Nephron progenitor cell (in vitro differentiated cells): ENCODE data around the gene REL.

Experiments
- DNase-seq: peaks from one replicate; pipeline ENCODE4 v3.0.0; 2021
- H3K27ac Mint-ChIP-seq: 2 replicates; pipeline ENCODE4 v1.8.0; 2021; ENCODE audit warnings: mild to moderate bottlenecking, moderate library complexity, mixed read lengths
- H3K27me3 Mint-ChIP-seq: 2 replicates; pipeline ENCODE4 v1.8.0; 2021; ENCODE audit warnings: mild to moderate bottlenecking, low read depth, mixed read lengths; ENCODE audit not compliant: poor library complexity
- H3K36me3 Mint-ChIP-seq: 2 replicates; pipeline ENCODE4 v1.8.0; 2021; ENCODE audit warnings: low read depth, mixed read lengths
- H3K4me1 Mint-ChIP-seq: 2 replicates; pipeline ENCODE4 v1.8.0; 2021; ENCODE audit warnings: mixed read lengths
- H3K4me3 Mint-ChIP-seq: 2 replicates; pipeline ENCODE4 v1.8.0; 2021; ENCODE audit warnings: mild to moderate bottlenecking, moderate library complexity, mixed read lengths
- H3K9me3 Mint-ChIP-seq: 2 replicates; pipeline ENCODE4 v1.8.0; 2021; ENCODE audit warnings: mild to moderate bottlenecking, moderate library complexity, mixed read lengths
- TF ChIP-seq, protein P1 (sequence below): fragments of 200-600 bp; sonication (generic); IDR thresholded peaks from 2 replicates; pipeline ENCODE4 v1.5.0; 2021; ENCODE audit warnings: antibody characterized with exemption

REL gene

DNA sequence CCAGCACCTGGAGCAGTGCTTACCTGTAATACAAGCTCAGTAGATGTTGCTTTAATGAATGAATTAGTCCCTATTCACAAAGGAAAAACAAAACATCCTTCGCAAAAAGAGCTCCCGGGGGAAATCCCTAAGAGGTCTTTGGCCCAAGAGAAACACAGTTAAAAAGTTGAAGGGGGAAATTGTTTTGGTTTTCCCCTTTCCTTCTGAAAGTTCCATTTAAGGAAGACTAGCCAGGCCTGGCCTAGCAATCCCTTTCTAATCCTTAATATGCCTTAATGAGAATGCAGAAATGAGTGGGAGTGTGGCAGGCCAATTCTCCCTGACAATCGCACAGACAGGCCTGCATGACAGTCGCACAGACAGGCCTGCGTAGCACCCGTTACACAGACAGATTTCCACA lies 33.5 kb upstream of the REL start:
- peaks cover 14% of the 10 kb centered on the region for H3K4me1 Mint-ChIP-seq
- H3K36me3 Mint-ChIP-seq, result no peaks in the 10 kb centered on the region
- no peak for DNase-seq
- H3K27ac Mint-ChIP-seq, result peak overlapping the region; percentile 88
- H3K27me3 Mint-ChIP-seq, result peaks cover 15% of the 10 kb centered on the region
- TF ChIP-seq, protein P1, sequence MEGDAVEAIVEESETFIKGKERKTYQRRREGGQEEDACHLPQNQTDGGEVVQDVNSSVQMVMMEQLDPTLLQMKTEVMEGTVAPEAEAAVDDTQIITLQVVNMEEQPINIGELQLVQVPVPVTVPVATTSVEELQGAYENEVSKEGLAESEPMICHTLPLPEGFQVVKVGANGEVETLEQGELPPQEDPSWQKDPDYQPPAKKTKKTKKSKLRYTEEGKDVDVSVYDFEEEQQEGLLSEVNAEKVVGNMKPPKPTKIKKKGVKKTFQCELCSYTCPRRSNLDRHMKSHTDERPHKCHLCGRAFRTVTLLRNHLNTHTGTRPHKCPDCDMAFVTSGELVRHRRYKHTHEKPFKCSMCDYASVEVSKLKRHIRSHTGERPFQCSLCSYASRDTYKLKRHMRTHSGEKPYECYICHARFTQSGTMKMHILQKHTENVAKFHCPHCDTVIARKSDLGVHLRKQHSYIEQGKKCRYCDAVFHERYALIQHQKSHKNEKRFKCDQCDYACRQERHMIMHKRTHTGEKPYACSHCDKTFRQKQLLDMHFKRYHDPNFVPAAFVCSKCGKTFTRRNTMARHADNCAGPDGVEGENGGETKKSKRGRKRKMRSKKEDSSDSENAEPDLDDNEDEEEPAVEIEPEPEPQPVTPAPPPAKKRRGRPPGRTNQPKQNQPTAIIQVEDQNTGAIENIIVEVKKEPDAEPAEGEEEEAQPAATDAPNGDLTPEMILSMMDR, result no peak
- no peak overlapping the region for H3K4me3 Mint-ChIP-seq
- peaks cover 5% of the 10 kb centered on the region for H3K9me3 Mint-ChIP-seq

DNA sequence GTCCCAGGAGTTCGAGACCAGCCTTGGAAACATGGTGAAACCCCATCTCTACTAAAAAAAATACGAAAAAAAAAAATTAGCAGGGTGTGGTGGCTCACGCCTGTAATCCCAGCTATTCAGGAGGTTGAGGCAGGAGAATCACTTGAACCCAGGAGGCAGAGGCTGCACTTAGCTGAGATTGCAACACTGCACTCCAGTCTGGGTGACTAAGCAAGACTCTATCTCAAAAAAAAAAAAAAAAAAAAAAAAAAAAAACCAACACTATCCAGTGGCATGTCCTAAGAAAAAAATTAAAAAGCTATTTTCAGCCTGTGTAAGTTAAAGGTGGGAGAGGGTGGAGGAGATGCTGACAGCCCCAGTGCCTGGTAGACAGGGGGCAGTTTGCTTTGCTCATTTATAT lies 32.2 kb upstream of the REL start:
- H3K9me3 Mint-ChIP-seq, result peaks cover 5% of the 10 kb centered on the region
- TF ChIP-seq, protein P1, result no peak
- no peak for DNase-seq
- no peak overlapping the region for H3K27ac Mint-ChIP-seq
- no peak overlapping the region for H3K4me3 Mint-ChIP-seq
- H3K4me1 Mint-ChIP-seq, result peaks cover 14% of the 10 kb centered on the region
- H3K36me3 Mint-ChIP-seq, result no peaks in the 10 kb centered on the region
- H3K27me3 Mint-ChIP-seq, result peaks cover 17% of the 10 kb centered on the region

DNA sequence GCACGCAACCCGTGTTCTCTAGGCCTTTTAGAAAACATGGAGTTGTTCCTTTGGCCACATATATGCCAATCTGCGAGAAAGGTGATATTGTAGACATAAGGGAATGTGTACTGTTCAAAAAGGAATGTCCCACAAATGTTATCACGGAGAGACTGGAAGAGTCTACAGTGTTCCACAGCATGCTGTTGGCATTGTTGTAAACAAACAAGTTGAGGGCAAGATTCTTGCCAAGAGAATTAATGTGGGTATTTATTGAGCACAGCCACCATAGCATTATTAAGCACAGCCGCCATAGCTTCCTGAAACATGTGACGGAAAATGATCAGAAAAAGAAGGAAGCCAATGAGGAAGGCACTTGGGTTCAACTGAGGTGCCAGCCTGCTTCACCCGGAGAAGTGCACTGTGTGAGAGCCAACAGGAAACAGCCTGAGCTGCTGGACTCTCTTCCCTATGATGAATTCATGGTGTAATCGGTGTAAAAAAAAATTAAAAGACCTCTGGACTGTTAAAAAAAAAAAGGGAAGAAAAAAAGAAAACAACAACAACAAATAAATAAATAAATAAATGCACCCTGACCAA lies 29.0 kb upstream of the REL start:
- no peak overlapping the region for H3K4me3 Mint-ChIP-seq
- TF ChIP-seq, protein P1, result no peak
- H3K27me3 Mint-ChIP-seq, result peaks cover 14% of the 10 kb centered on the region
- peaks cover 8% of the 10 kb centered on the region for H3K4me1 Mint-ChIP-seq
- H3K27ac Mint-ChIP-seq, result no peak overlapping the region
- no peaks in the 10 kb centered on the region for H3K36me3 Mint-ChIP-seq
- no peak for DNase-seq
- no peaks in the 10 kb centered on the region for H3K9me3 Mint-ChIP-seq

DNA sequence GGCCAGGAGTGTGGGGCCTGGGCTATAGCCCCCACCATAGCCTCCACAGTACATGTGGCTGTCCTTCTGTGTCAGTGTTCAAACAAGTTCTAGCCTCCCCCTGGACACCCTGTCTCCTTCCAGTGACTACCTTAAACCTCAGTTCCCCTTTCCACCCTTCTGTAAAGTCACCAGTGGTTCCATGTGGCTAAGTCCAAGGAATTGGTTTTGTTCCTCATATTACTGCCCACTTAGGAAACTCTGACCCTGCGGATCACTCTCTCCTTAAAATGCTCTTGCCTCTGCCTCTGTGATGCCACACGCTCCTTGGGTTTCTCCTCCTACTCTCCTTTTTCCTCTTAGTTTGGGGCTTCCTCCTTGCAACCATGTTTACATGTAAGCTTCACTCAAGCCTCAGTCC lies 27.8 kb upstream of the REL start:
- H3K36me3 Mint-ChIP-seq, result no peaks in the 10 kb centered on the region
- H3K9me3 Mint-ChIP-seq, result no peaks in the 10 kb centered on the region
- no peaks in the 10 kb centered on the region for H3K4me1 Mint-ChIP-seq
- no peak overlapping the region for H3K27ac Mint-ChIP-seq
- peaks cover 10% of the 10 kb centered on the region for H3K27me3 Mint-ChIP-seq
- H3K4me3 Mint-ChIP-seq, result no peak overlapping the region
- DNase-seq, result no peak
- TF ChIP-seq, protein P1, result no peak

DNA sequence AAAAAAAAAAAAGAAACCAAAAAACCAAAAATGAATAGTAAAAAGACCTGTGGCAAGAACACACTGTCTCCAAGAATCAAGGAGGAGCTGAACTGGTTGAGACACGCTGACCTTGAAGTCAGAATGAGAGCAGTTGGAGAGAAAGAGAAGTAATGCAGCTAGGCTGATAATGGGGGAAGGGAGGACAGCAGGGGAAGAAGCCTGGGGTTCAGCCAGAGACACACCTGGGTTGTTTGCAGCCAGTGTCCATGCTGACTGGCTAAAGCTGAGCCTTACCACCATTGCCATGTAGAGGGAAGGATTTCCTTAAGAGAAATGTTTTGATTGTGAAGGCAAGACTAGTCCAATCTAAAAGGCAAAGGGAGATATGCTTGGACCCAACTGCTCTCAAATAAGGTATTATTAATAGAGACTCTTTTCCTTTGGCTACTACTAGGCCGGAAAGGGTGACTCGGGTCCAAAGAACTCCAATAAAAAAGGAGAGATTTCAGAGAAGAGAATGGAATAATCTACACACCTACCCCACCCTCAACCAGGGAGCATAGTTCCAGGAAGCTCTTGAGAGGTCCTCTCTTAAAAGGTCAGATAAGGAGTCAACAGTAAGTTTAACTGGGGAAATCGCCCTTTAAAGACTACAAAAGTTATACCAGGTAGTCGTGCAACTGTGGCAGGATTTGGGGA lies 25.2 kb upstream of the REL start:
- Mint-ChIP-seq H3K27ac (no peak overlapping the region), H3K36me3 (no peaks in the 10 kb centered on the region), H3K4me1 (no peaks in the 10 kb centered on the region), H3K9me3 (no peaks in the 10 kb centered on the region), H3K4me3 (no peak overlapping the region), H3K27me3 (peaks cover 10% of the 10 kb centered on the region)
- TF ChIP-seq, protein P1, result no peak
- no peak for DNase-seq

DNA sequence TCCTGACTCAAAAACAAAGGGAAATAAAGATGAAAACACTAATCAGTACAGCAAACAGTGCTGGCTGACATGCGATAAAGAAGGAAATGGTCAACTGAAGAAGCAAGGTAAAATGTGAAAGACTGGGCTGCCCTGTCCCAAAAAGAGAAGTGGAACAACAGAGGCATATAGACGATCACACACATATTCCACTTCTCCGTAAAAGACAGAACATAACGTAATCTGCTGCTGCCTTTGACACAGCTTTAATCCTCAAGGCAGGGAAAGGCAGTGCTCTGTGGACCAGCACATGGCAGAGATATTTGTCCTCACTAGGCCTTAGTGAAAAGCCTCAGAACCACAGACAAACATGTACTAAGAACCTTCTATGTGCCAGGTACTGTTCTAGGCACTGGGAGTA lies 24.3 kb upstream of the REL start:
- Mint-ChIP-seq H3K27me3 (peaks cover 13% of the 10 kb centered on the region), H3K9me3 (peaks cover 5% of the 10 kb centered on the region), H3K4me1 (no peaks in the 10 kb centered on the region), H3K27ac (no peak overlapping the region), H3K36me3 (no peaks in the 10 kb centered on the region), H3K4me3 (no peak overlapping the region)
- DNase-seq, result no peak
- TF ChIP-seq, protein P1, result no peak
